GM21717 (cell line): ENCODE measurements around the gene TEX11.
"Not testable (repeated sequence)": the region's sequence is repeated elsewhere in the genome, so short reads cannot be mapped to it uniquely, and the experiment has no call there.

Source experiments
- ATAC-seq: cut with Tn5 transposase; IDR thresholded peaks from one replicate; pipeline ENCODE4 v1.9.1; 2021; ENCODE audit warnings: mild to moderate bottlenecking, moderate library complexity; ENCODE audit not compliant: unreplicated experiment

TEX11 gene

GRCh38 chrX:70762285-70762684, 146.2 kb downstream of the TEX11 start:
- no peak for ATAC-seq

DNA sequence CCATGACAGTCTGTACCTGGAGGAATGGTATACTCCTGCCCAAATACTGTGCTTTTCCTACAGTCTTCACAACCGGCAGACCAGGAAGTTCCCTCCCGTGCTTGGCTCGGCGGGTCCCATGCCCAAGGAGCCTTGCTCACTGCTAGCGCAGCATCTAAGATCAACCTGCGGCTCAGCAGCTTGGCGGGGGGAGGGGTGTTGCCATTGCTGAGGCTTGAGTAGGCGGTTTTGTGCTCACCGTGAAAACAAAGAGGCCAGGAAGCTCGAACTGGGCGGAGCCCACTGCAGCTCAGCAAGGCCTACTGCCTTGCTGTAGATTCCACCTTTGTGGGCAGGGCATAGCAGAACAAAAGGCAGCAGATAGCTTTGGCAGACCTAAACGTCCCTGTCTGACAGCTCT, 152.7 kb downstream of the TEX11 start:
- no peak for ATAC-seq

DNA sequence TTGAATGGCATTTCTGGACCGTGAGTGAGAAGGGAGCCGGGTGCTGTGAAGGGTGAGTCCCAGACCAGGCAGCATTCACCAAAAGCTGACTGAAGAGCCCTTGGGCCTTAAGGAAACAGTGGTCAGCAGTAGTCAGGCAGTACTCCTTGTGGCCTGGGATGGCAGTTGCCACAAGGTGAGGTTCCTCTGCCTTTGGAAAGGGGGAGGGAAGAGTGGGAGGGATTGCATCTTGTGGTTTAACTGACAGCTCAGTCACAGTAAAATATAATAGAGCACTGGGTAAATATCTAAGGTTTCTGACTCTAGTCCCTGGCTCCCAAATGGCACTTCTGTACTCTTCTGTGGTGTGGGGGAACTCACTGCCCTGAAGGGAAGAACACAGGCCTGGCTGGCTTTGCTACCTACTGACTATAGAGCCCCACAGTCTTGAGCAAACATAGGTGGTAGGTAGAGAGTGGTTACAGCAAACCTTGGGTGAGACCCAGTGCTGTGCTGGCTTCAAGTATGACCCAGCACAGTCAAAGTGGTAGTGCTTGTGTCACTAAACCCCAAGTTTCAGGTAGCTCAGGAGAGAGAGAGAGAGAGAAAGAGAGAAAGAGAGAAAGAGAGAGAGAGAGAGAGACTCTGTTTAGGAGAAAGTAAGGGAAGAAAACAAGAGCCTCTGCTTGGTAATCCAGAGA, 154.2 kb downstream of the TEX11 start:
- ATAC-seq: no peak

- not testable (repeated sequence) for ATAC-seq
Observed at GRCh38 chrX:70733774-70734173, 174.7 kb downstream of the TEX11 start.

DNA sequence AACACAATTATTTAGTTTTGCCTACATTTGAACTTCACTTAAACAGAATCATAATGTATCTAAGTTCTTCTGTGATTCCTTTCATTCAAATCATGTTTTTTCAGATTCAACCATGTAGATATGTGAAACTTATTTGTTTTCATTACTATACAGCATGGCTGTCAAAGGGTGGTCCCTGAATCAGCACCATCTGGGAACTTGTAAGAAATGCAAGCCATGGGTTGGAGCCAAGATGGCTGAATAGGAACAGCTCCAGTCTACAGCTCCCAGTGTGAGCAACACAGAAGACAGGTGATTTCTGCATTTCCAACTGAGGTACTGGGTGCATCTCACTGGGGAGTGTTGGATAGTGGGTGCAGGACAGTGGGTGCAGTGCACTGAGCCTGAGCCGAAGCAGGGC, 180.6 kb downstream of the TEX11 start:
- ATAC-seq: not testable (repeated sequence)

- no peak for ATAC-seq
Observed at GRCh38 chrX:70720721-70721120, 187.8 kb downstream of the TEX11 start.

GRCh38 chrX:70711336-70711735, 197.2 kb downstream of the TEX11 start:
- ATAC-seq: not testable (repeated sequence)

DNA sequence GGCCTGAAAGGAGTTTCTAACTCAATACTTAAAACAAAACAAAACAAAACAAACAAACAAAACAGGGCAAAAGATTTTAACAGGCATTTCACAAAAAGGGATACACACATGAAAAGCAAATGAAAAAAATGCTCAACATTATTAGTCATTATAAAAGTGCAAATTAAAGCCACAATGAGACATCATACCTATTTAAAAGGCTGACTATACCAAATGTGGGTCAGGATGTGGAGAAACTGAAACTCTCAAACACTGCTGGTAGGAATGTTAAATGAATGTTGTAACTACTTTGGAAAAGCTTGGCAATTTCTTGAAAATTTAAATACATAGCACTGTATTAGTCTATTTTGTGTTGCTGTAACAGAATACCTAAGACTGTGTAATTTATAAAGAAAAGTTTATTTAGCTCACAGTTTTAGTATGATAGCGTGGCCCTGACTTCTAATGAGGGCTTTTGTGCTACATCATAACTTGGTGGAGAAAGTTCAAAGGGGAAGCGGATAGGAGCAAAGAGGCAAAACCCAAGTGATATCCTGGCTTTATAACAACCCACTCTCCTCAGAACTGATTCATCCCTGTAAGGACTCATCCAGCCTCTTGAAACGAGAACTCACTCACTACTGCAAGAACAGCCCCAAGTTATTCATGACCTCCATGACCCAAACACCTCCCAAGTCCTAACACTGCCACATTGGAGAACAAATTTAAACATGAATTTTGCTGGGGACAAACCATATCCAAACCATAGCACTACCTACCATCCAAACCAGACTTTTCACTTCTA, 214.0 kb downstream of the TEX11 start:
- no peak for ATAC-seq

- not testable (repeated sequence) for ATAC-seq
Observed at GRCh38 chrX:70679455-70679854, 229.1 kb downstream of the TEX11 start.

DNA sequence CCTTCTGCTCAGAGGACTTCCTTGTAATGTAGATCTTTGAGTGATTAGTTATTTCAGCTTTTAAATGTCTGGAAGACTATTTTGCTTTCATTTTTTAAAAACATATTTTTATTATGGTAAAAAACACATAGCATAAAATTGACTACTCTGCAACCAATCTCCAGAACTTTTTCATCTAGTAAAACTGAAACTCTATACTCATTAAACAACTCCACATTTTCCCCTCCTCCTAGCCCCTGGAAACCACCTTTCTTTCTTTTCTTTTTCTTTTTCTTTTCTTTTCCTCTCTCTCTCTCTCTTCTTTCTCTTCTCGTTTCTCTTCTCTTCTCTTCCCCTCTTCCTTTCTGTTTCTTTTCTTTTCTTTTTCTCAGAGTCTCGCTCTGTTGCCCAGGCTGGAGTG, 233.2 kb downstream of the TEX11 start:
- no peak for ATAC-seq

DNA sequence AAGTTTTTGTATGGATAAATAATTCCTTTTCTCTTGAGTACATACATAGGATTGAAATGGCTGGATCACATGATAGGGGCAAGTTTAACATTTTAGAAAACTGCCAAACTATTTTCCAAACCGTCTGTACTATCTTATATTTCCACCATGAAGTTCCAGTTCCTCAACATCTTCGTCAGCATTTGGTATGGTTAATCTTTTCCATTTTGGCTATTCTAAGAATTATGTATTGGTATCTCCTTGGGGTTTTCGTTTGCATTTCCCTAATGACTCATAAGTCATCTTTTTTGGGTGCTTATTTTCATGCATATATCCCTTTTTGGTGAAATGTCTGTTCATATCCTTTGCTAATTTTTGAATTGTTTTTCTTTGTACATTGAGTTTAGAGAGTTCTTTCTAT, 236.2 kb downstream of the TEX11 start:
- ATAC-seq: no peak

- no peak for ATAC-seq
Observed at GRCh38 chrX:70669120-70669519, 239.4 kb downstream of the TEX11 start.

GRCh38 chrX:70664726-70665125, 243.8 kb downstream of the TEX11 start:
- no peak for ATAC-seq

DNA sequence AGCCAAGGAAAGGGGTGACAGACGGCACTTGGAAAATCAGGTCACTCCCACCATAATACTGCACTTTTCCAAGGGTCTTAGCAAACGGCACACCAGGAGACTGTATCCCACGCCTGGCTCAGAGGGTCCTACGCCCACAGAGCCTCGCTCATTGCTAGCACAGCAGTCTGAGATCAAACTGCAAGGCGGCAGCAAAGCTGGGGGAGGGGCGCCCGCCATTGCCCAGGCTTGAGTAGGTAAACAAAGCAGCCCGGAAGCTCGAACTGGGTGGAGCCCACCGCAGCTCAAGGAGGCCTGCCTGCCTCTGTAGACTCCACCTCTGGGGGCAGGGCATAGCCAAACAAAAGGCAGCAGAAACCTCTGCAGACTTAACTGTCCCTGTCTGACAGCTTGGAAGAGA, 247.4 kb downstream of the TEX11 start:
- not testable (repeated sequence) for ATAC-seq

- ATAC-seq: not testable (repeated sequence)
Observed at GRCh38 chrX:70657546-70657945, 251.0 kb downstream of the TEX11 start.

GRCh38 chrX:70656304-70656703, 252.2 kb downstream of the TEX11 start:
- ATAC-seq: no peak

DNA sequence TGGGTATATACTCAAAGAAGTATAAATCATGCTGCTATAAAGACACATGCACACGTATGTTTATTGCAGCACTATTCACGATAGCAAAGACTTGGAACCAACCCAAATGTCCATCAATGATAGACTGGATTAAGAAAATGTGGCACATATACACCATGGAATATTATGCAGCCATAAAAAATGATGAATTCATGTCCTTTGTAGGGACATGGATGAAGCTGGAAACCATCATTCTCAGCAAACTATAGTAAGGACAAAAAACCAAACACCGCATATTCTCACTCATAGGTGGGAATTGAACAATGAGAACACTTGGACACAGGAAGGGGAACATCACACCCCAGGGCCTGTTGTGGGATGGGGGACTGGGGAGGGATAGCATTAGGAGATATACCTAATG, 260.6 kb downstream of the TEX11 start:
- ATAC-seq: not testable (repeated sequence)

DNA sequence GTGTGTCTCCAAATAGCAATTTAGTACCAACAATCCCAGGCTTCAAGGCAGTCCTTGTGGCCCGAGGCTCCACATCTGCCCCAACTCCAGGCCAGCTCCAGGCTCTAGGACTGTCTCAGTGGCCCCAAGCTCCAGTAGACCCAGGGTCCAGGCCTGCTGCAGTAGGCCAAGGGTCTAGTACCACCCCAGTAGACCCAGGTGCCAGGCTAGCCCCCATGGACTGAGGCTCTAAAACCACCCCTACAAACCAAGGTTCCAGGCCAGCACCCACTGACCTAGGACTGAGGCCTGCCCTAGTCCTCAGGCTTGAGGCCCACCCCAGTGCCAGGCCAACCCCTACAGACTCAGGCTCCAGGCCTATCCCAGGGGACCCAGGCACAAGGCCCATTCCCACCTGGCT, 272.3 kb downstream of the TEX11 start:
- no peak for ATAC-seq

DNA sequence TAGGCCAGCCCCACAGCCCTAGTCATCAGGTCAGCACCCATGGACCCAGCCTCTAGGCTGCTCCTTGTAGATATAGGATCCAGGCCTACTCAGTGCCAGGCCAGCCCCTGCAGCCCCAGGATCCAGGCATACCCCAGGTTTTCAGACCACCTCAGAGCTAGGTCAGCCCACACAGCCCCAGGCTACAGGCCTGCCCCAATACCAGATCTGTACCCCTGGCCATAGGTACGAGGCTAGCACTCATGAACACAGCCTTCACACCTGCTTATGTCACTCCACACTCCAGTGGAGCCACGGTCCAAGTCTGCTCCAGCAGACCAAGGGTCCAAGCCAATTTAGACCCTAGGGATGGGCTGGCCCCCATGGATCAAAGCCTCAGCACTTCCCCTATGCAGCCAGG, 272.8 kb downstream of the TEX11 start:
- ATAC-seq: no peak

- no peak for ATAC-seq
Observed at GRCh38 chrX:70635227-70635626, 273.3 kb downstream of the TEX11 start.

GRCh38 chrX:70621743-70622142, 286.8 kb downstream of the TEX11 start:
- no peak for ATAC-seq

GRCh38 chrX:70618467-70618866, 290.0 kb downstream of the TEX11 start:
- ATAC-seq: no peak
